Measurements from ENCODE around the gene MSI2.

GRCh38 chr17:57494443-57494842 is 238.1 kb downstream of the MSI2 start:
- TF ChIP-seq CTCF (IDR thresholded peaks at IDR 0.05; ENCODE audit: insufficient read depth, low read length, poor library complexity, severe bottlenecking) (no peak), EZH2phosphoT487 (conservative IDR thresholded peaks at IDR 0.05; ENCODE audit: low read length) (no peak)

All from SU-DHL-6 (cell line).